HG03575 (cell line): ENCODE data around the gene CAV2.

Experiments used
- ATAC-seq: cut with Tn5 transposase; IDR thresholded peaks from one replicate; pipeline ENCODE4 v1.9.1; 2021; ENCODE audit not compliant: unreplicated experiment, insufficient number of reproducible peaks, low FRiP score; ENCODE audit errors: extremely low read depth

Gene CAV2

GRCh38 chr7:116492654-116493109 is 6.9 kb upstream of the CAV2 start:
- ATAC-seq, result no peak

- ATAC-seq, result no peak
These were observed 6.1 kb upstream of the CAV2 start for GRCh38 chr7:116493449-116493848.

GRCh38 chr7:116494472-116494871 is 5.1 kb upstream of the CAV2 start:
- ATAC-seq, result no peak

GRCh38 chr7:116495736-116496135 is 3.8 kb upstream of the CAV2 start:
- ATAC-seq, result no peak

GRCh38 chr7:116496653-116497052 is 2.9 kb upstream of the CAV2 start:
- ATAC-seq, result no peak

GRCh38 chr7:116497708-116498107 is 1.8 kb upstream of the CAV2 start:
- no peak for ATAC-seq

- no peak for ATAC-seq
These were observed 728 bp downstream of the CAV2 start for GRCh38 chr7:116500078-116500853.

GRCh38 chr7:116501425-116502167 is 2.1 kb downstream of the CAV2 start:
- no peak for ATAC-seq

GRCh38 chr7:116502201-116503096 is 2.9 kb downstream of the CAV2 start:
- ATAC-seq, result no peak

GRCh38 chr7:116503835-116504234 is 4.3 kb downstream of the CAV2 start:
- ATAC-seq, result no peak

GRCh38 chr7:116505278-116505677 is 5.7 kb downstream of the CAV2 start:
- ATAC-seq, result no peak

- no peak for ATAC-seq
These were observed 6.3 kb downstream of the CAV2 start for GRCh38 chr7:116505823-116506222.

- ATAC-seq, result no peak
These were observed 10.5 kb downstream of the CAV2 start for GRCh38 chr7:116509982-116510579.

GRCh38 chr7:116510795-116511194 is 11.3 kb downstream of the CAV2 start:
- no peak for ATAC-seq

- peak; percentile 99 for ATAC-seq
These were observed 12.3 kb downstream of the CAV2 start for GRCh38 chr7:116511552-116512519.

GRCh38 chr7:116512520-116513188 is 13.1 kb downstream of the CAV2 start:
- ATAC-seq, result no peak

- no peak for ATAC-seq
These were observed 16.0 kb downstream of the CAV2 start for GRCh38 chr7:116515584-116515983.
